HG03064 (cell line): ENCODE measurements around the gene SFMBT1.
A peak's percentile ranks its signal among the peaks of the same experiment; 100 is the strongest.

Source experiments
- ATAC-seq: cut with Tn5 transposase; IDR thresholded peaks from one replicate; pipeline ENCODE4 v1.9.1; 2021; ENCODE audit warnings: low read depth; ENCODE audit not compliant: unreplicated experiment

SFMBT1 gene

DNA sequence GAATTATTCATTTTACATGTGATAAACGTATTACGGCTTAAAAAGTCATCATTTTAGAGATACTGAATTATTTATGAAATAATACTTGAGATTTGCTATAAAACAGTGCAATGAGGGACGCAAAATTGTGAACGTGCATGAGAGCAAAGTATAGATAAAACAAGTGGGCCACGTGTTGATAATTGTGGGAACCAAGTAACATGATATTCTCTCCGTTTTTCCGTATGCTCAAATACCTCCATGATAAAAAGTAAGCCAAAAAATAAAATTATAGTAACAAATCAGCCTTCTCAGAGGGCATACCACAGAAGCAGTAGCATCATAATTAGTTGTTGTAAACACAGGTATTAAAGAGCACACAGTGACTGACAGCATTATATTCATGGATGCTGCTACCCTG, 42.6 kb downstream of the SFMBT1 start:
- no peak for ATAC-seq

DNA sequence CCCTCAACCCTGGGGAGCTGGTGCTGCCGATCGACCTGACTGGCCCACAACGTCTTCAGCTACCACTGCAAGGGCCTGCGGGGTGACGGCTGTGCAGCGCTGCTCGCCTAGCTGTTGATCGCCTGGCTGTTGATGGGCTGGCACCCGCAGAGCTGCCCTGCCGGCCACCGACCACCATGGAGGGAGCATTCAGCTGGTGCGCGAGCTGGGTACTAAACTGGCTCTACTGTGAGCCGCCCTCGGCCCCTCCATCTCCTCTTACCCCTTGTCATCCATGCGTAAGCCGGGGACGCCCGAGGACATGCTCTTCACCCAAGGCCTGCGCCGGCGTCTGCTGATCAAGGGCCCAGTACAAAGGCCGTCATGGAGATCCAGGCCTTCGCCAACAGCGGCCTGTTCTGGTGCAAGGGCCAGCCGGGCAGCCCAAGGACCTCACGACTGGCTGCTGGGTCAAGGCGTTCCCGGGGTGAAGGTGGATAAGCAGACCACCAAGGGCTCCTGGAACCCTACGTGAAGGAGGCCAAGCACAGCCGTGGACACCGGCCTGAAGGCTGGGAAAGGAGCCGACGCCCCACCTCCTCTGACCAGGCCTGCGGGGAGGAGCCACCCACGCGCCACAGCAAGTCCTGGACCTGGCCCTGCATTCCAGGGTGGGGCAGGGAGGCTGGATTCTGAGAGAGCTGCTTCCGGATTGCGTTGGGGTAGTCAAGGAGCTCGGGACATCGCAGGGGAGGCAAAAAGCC, 46.9 kb downstream of the SFMBT1 start:
- no peak for ATAC-seq

DNA sequence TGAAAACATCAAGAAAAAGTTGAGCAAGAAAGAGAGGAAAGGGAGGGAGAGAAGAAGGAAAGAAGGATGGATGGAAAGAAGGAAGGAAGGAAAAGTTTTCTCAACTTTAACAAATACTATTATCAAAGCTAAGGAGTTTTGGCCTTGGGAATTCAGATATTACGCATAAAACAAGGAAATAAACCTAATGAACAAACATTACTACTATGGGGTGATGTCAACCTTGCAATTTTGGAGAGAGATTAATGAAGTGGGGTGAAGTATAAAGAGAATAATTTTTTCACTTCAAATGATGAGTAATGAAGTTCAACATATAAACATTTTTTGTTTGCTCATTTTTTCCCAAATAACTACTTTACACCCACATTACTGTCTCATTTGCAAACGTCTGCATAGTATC, 55.2 kb downstream of the SFMBT1 start:
- no peak for ATAC-seq

DNA sequence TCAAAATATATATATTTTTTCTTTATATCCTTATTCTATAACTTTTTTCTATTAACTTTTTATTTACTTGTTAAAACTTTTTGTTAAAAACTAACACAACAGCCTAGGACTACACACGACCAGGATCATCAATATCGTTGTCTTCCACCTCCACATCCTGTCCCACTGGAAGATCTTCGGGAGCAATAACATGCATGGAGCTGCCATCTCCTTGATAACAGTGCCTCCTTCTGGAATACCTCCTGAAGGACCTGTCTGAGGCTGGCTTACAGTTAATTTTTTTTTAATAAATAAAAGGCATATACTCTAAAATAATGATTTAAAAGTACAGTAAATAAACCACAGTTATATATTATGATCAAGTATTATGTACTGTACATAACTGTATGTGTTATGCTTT, 58.9 kb downstream of the SFMBT1 start:
- ATAC-seq = no peak

DNA sequence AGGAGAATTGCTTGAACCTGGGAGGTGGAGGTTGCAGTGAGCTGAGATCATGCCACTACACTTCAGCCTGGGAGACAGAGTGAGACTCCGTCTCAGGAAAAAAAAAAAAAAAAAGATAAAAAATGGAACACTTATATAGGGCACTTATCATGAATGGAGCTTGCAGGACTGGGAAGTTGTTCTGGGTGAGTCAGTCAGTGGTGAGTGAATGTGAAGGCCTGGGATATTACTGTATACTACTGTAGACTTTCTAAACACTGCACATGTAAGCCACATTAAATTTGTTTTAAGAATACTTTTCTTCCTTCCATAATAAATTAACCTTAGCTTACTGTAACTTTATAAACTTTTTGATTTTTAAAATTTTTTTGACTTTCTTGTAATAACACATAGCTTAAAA, 59.8 kb downstream of the SFMBT1 start:
- ATAC-seq = no peak

DNA sequence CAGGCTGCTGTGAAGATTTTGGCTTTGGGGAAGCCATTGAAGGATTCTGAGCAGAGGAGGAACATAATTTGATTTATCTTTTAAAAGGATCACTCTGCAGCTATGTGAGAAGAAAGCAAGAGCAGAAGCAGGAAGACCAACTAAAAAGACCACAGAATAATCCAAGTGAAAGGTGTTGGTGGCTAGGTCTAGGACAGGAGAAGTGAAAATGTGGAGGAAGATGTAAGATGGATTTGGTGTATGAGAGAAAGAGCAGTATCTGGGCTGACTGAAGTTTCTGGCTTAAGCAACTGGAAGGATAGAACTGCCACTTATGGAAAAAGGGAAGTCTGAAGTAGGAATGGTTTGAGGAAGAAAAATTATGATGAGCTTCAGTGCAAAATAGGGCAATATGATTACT, 62.0 kb downstream of the SFMBT1 start:
- ATAC-seq = no peak

DNA sequence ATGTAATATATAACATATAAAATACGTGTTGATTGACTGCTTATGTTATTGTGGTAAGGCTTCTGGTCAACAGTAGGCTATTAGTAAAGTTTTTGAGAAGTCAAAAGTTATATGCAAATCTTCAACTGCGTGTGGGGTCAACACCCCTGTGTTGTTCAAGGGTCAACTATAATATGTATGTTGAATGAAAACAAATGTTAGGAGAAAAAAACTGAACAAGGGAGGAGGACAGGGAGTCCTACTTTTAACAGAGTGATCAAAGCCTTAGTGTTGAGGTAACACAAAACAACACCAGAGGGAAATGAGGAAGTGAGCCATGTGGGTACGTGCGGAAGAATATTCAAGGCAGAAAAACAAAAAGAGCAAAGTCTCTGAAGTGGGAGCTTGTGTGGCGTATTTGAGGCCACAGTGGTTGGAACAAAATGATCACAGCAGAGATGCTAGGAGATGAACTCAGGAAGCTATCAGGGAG, 62.5 kb downstream of the SFMBT1 start:
- peak; percentile 89 for ATAC-seq

DNA sequence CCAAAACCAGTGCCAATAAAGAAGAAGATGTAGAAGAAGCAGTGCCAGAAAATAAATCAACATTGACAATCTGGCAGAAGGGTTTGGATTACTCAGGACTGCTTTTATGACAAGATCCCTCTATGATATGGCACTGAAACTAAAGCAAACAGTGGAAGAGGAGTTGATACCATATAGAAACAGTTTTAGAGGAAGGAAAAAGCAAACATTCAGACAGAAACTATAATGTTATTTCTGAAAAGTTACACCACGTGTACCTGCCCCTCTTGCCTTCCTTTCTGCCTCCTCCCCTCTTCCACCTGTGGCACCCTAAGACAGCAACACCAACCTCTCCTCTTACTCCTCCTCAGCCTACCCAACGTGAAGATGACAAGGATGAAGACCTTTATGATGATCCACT, 63.0 kb downstream of the SFMBT1 start:
- peak; percentile 20 for ATAC-seq

DNA sequence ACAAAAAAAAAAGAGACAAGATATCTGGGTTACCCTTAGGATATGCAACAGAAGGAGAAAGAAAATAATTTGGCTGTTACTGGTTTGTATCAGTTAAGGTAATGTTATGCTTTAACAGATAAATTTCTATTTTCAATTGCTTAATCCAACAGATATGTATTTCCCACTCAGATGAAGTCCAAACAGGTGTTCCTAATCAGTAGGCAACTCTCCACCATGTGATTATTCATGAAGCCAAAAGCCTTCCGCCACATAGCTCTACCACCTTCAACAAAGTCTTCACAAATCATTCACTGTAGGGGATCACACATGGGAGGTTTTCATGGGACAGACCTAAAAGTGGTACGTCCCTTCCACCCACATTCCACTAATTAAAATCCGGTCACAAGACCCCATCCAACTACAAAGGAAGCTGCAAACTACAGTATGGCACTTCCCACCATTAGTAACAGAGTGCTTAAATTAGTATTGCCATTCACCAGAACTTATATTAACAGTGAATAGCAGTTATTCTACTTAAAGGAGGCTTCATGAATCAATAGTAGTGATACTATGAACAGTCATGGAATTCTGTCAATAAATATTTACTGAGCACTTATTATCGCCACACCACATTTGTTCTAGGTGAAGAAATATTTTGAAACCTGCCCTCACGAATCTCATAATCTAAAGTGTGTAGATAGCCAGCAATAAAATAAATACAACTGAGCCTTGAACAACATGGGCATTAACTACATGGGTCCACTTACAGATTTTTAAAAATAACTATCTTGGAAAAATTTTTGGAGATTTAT, 66.5 kb downstream of the SFMBT1 start:
- no peak for ATAC-seq

DNA sequence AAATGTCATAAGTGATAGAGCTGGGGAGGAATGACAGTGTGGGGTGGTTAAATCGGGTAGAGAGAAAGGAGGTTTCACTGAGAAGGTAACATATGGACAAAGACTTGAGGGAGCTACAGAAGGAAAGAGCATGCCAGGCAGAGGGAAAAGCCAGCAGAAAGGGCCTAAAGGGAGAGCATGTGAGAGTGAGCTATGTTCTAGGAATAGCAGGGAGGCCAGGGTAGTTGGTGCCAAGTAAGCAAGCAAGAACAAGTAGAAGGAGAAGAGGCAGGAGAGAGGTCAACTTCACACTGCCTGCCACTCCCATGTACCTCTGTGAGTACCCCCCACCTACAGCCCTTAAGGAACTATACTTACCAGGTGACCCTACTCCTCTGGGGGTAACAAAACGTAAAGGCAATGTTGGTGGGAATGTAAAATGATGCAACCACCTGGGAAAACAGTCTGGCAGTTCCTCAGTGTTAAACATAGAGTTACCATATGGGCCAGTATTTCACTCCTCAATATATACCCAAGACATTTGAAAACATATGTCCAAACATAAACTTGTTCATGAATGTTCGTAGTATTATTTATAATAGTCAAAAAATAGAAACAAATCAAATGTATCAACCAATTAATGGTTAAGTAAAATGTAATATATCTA, 67.6 kb downstream of the SFMBT1 start:
- no peak for ATAC-seq

DNA sequence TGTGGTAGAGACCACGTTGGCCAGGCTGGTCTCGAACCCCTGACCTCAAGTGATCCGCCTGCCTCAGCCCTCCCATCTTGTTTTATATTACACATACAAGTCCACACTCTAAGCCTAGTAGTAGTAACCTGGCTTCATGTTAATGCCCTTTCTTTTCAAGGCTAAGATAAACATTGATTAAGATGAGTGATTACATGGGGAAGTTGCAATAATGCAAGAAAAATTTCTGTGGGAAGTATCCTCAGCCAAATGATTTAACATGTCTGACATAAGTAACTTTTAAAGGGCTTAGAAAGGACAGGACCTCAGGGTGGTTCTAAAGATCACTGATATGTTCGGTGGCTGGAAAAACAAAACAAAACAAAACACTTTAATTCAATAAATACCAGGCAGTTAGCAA, 72.1 kb downstream of the SFMBT1 start:
- ATAC-seq = no peak

DNA sequence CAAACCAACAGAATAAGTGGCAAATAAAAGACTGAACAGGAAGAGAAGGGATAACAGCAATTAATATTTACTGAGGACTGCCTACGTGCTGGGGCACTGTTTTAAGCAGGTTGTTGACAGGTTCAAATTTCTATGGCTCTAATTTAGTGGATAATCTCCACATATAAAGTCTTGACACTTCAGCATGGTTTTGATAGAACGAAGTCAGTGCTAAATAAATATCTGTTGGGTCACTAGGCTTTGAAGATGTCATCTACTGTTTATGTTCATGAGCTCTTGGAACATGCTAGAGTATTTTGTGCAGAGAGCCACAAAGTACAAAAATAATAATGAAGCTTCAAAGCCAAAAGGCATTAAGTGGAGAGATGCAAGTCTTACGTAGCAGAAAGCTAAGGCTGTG, 74.0 kb downstream of the SFMBT1 start:
- no peak for ATAC-seq

DNA sequence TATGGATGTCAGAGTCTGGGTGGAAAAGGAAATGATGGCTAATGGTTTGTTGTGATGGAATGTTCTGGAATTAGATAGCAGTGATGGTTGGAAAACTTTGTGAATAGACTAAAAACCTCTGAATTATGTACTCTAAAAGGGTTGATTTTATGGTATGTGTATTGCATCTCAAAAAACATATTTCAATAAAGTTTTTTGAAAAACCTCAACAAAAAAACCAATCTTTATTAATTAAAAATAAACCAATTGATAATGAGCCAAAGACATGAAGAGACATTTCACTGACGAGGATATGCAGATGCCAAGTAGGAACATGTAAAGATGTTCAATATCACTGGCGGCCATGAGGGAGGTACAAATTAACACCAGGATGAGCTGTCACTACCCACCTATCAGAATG, 78.5 kb downstream of the SFMBT1 start:
- no peak for ATAC-seq

DNA sequence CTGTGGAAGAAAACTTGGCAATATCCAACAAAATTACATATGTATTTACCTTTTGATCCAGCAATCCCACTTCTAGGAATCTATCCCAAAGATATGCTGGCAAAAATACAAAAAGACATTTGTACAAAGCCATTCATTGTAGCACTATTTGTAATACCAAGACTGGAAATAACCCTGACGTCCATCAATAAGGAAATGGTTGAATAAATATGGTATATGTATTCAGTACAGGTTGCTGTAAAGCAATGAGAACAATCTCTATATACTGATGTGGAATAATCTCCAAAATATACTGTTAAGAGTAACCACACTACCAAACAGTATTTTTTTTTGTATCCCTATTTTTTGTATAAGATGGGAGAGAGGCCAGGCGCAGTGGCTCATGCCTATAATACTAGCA, 83.7 kb downstream of the SFMBT1 start:
- no peak for ATAC-seq

DNA sequence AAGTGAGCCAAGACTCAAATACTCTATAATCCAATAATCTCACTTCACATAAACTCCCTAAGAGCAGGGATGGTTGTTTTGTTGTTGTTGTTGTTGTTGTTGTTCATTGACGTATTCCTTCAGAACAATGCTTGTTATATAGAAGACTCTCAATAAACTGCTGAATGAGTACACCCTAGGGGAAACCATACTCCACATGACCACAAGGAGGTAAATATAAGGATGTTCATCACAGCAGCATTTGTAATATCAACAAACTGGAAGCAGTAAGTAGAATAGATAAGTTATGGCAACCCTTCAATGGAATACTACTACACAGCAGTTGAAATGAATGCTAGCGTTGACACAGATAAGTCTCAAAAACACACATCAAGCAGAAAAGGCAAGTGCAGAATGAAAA, 86.1 kb downstream of the SFMBT1 start:
- no peak for ATAC-seq

DNA sequence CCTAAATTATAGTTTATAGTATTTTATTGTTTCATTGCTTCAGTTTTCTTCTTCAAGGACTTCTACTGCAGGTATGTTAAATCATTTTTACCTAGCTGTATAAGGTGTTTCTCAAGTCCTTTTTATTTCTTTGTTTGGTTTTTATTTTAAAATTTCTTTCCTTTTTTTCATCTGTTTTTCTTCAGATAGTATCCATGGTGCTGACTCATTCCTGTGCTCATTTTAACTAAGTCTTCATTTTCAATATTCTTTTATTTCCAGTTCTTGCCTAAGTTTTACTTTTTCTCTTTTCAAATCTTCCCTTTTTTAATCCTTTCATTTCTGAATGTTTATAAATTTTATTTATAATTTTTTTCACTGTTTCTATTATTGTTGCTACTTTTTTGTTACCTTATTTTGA, 106.3 kb downstream of the SFMBT1 start:
- no peak for ATAC-seq

DNA sequence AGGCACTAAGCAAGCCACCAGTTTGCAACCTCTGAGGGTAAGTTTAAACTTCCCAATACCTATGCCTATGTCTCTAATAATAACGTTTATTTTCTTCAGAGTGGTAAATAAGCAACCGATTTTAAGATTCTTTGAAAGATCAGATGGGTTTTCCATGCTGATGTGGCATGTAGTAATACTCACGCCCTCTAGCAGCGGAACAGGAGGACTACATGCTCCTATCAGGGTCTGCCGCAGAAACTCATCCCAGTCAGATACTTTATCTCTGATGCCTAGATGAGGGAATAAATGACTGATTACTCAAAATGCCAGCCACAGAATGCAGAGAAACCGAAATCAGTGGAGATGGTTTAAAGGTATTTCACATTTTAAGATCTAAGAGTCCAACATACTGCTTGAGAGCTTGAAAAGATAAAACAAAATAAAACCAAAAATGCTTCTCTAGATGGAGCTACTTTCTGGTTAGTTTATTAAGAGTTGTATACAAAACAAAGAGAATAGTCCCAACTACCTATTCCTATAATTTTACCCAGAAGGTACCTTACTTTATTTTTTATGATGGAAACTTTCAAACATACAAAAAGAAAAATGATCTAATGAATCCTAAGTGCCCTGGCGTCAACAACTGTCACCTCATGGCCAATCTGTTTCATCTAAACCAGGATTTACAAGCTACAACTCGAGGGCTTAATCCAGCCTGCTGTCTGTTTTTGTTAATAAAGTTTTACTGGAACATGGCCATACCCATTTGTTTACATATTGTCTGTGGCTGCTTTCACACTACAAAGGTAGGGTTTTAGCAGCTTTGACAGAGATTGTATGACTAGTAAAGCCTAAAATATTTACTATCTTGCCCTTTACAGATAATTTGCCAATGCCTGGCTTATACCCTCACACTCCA, 111.0 kb downstream of the SFMBT1 start:
- ATAC-seq = no peak

DNA sequence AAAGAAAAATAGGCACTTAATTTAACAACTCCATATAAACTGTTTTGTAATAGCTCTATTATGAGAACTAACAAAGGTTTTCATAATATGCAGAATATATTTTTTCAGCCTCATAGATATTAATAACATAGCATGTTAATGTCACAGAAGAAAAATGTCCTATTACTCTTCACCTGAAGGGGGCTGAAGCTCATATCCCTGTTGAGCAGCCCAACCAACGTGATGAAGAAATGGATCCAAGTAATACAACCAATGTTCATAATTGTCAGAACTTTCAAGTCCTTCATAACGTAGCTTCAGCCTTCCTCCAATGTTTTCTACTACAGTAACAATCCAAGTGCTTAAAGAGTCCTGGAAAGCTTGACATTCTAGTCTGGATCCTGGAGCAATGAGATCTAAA, 114.0 kb downstream of the SFMBT1 start:
- no peak for ATAC-seq

DNA sequence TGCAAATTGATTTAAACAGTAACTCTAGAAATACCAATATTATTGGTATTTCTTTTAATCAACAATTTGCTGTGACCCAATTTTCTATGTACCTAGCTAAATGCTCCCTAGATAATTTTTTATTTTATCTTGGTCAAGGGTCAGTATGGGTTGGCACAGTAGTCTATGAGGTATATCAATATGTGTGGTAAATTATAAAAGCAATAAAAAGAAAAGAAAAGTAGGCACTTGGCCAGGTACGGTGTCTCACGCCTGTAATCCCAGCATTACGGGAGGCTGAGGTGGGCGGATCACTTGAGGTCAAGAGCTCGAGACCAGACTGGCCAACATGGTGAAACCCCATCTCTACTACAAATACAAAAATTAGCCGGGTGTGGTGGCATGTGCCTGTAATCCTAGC, 114.5 kb downstream of the SFMBT1 start:
- no peak for ATAC-seq

DNA sequence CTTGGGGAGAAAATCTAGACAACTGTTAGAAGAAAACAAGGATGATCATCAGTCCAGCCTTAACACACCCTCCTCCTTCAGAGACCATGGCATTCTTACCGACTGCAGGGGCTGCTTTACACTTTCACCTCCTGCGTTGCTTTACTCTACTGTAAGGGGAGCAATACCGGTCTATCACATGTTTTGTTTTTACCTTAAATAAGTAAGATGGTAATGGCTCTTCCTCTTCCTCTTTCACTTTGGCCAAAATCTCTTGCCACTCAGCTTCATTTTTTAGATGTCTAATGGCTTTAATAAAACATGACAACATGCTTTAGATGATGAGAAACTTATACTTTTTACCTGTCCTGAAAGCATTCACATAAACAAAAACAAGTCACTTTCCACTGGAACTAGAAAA, 115.1 kb downstream of the SFMBT1 start:
- no peak for ATAC-seq

DNA sequence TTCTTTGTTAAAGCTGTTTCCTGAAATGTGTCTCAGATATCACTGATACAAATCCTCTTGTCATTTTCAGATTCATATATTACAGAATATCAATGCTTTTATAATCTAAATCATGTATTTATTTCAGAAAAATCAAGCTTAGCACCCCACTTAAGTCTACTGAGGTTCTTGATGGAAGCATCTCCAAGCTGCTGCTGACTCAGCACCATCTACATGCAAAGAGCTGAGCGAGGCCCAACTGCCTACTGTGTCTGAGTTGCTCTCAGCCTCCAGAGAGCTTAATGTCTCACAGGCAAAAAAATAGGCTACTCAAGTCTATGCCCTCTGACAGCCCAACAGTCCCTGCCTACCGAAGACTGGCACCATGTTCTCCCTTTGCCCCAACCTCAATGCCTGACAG, 119.3 kb downstream of the SFMBT1 start:
- ATAC-seq = no peak
